ENCODE results near the gene GRXCR1.

GRXCR1 gene

GRCh38 chr4:42942216-42942615 lies 49.7 kb downstream of the GRXCR1 start:
- DNase-seq: no peak

- DNase-seq: no peak
Observed at GRCh38 chr4:42945874-42946273, 53.4 kb downstream of the GRXCR1 start.

GRCh38 chr4:42953321-42953720 lies 60.8 kb downstream of the GRXCR1 start:
- no peak for DNase-seq

- DNase-seq: no peak
Observed at GRCh38 chr4:42954963-42955669, 62.6 kb downstream of the GRXCR1 start.

GRCh38 chr4:42955746-42956505 lies 63.4 kb downstream of the GRXCR1 start:
- DNase-seq: no peak

GRCh38 chr4:42965326-42965725 lies 72.8 kb downstream of the GRXCR1 start:
- DNase-seq: no peak

- no peak for DNase-seq
Observed at GRCh38 chr4:42985976-42986375, 93.5 kb downstream of the GRXCR1 start.

- no peak for DNase-seq
Observed at GRCh38 chr4:42995343-42995944, 102.9 kb downstream of the GRXCR1 start.

GRCh38 chr4:43008793-43009192 lies 116.3 kb downstream of the GRXCR1 start:
- DNase-seq: no peak

GRCh38 chr4:43014256-43014655 lies 121.7 kb downstream of the GRXCR1 start:
- no peak for DNase-seq

GRCh38 chr4:43041632-43042031 lies 149.1 kb downstream of the GRXCR1 start:
- no peak for DNase-seq

- no peak for DNase-seq
Observed at GRCh38 chr4:43047058-43047457, 154.5 kb downstream of the GRXCR1 start.

GRCh38 chr4:43048570-43048969 lies 156.1 kb downstream of the GRXCR1 start:
- DNase-seq: no peak

- no peak for DNase-seq
Observed at GRCh38 chr4:43049326-43049725, 156.8 kb downstream of the GRXCR1 start.

- no peak for DNase-seq
Observed at GRCh38 chr4:43066415-43066814, 173.9 kb downstream of the GRXCR1 start.

- DNase-seq: no peak
Observed at GRCh38 chr4:43071069-43071468, 178.6 kb downstream of the GRXCR1 start.

Data from amniotic stem cell (primary cell).